A549 (cell line): ENCODE results near the gene LSM14B. TPM values are rescaled to one million over a fixed set of nuclear protein-coding genes. Genes with fewer than 3 reads are reported as not detected.

Source experiments
- ATAC-seq, 2 experiments: fragments of 200-7000 bp in 1 of 2; fragments of >200 bp in 1 of 2; cut with Nextera tagmentation in 1 of 2; cut with Tn5 transposase in 1 of 2; 3 replicates each; pipeline versions ENCODE4 v1.8.0 to v1.9.1; 2018 to 2020; ENCODE audit warnings: mild to moderate bottlenecking in 1 of 2, moderate library complexity in 1 of 2
- CTCF ChIA-PET: fragments of 300-600 bp; sonication (Branson Sonifier 250); formaldehyde crosslinking; extraction: SDS; loops from one replicate; lab custom pipeline; 2021; ENCODE audit warnings: antibody characterized with exemption, inconsistent platforms; lab: Yijun Ruan, JAX
- POLR2A ChIA-PET: fragments of 350-600 bp; formaldehyde crosslinking; extraction: SDS; loops from one replicate; lab custom pipeline; 2021; ENCODE audit warnings: antibody characterized with exemption, inconsistent platforms; lab: Yijun Ruan, JAX
- DNase-seq, 2 experiments: peaks; one replicate each; pipeline versions ENCODE4 v3.0.0 to v3.0.0-alpha.2; 2011 to 2016; ENCODE audit warnings: low read depth in 1 of 2, low spot score in 1 of 2
- FAIRE-seq: peaks from 2 replicates; lab custom pipeline; 2011; peaks lifted over from hg19 to GRCh38; lab: Jason Lieb, UNC
- H3K27ac ChIP-seq, 2 experiments: fragments of >200 bp; sonication (Bioruptor Twin); formaldehyde crosslinking; 3 replicates each; pipeline ENCODE4 v1.5.1; 2016 to 2017
- H3K4me1 ChIP-seq: fragments of >200 bp; sonication (Bioruptor Twin); formaldehyde crosslinking; 3 replicates; pipeline ENCODE4 v1.6.1; 2016
- H3K4me2 ChIP-seq: fragments of >200 bp; sonication (Bioruptor Twin); formaldehyde crosslinking; 3 replicates; pipeline ENCODE4 v1.6.1; 2016
- H3K4me3 ChIP-seq: fragments of >200 bp; sonication (Bioruptor Twin); formaldehyde crosslinking; 3 replicates; pipeline ENCODE4 v1.5.1; 2016
- H3K9me3 ChIP-seq: fragments of >200 bp; sonication (Bioruptor Twin); formaldehyde crosslinking; 3 replicates; pipeline ENCODE4 v1.6.1; 2016
- CBX2 ChIP-seq: fragments of 200-600 bp; sonication (generic); IDR thresholded peaks from 2 replicates; pipeline ENCODE4 v1.6.1; 2016; ENCODE audit warnings: low read depth, mild to moderate bottlenecking, borderline replicate concordance
- CEBPB ChIP-seq, 2 experiments: fragments of >200 bp in 1 of 2; sonication (Bioruptor Twin) in 1 of 2; formaldehyde crosslinking in 1 of 2; IDR thresholded peaks; 2 replicates each; pipeline ENCODE4 v1.6.1; 2012 to 2016
- CHD2 ChIP-seq: fragments of 150-350 bp; IDR thresholded peaks from 2 replicates; pipeline ENCODE4 v1.6.1; 2014; ENCODE audit warnings: low read length; ENCODE audit not compliant: partially characterized antibody
- E2F6 ChIP-seq: IDR thresholded peaks from 2 replicates; pipeline ENCODE4 v1.6.1; 2012; ENCODE audit warnings: low read depth, borderline replicate concordance
- FOSB ChIP-seq: fragments of 250-450 bp; sonication (Bioruptor Pico); IDR thresholded peaks from 2 replicates; pipeline ENCODE4 v1.5.0; 2020; ENCODE audit warnings: mild to moderate bottlenecking, moderate library complexity
- GATA3 ChIP-seq: IDR thresholded peaks from 2 replicates; pipeline ENCODE4 v1.6.1; 2012; ENCODE audit warnings: borderline replicate concordance
- HEYL ChIP-seq: fragments of 250-450 bp; sonication (Bioruptor Pico); IDR thresholded peaks from 2 replicates; pipeline ENCODE4 v1.8.0; 2021; ENCODE audit warnings: mild to moderate bottlenecking, moderate library complexity
- HOXA7 ChIP-seq: fragments of 250-450 bp; sonication (Bioruptor Pico); IDR thresholded peaks from 2 replicates; pipeline ENCODE4 v1.5.0; 2020; ENCODE audit warnings: mild to moderate bottlenecking, moderate library complexity
- HOXB5 ChIP-seq: fragments of 250-450 bp; sonication (Bioruptor Pico); IDR thresholded peaks from 2 replicates; pipeline ENCODE4 v1.5.0; 2020; ENCODE audit warnings: mild to moderate bottlenecking, moderate library complexity
- MYC ChIP-seq: IDR thresholded peaks from 2 replicates; pipeline ENCODE4 v1.6.1; 2012; ENCODE audit warnings: mild to moderate bottlenecking, inconsistent platforms, low read length, improper control_type of control experiment, borderline replicate concordance
- NFE2L2 ChIP-seq: fragments of 150-350 bp; conservative IDR thresholded peaks from 2 replicates; pipeline ENCODE4 v1.6.1; 2014; ENCODE audit warnings: low read length
- PBX3 ChIP-seq: IDR thresholded peaks from 2 replicates; pipeline ENCODE4 v1.6.1; 2012
- POLR2A ChIP-seq: IDR thresholded peaks from 2 replicates; pipeline ENCODE4 v1.6.1; 2012; ENCODE audit warnings: mild to moderate bottlenecking, low read length
- POLR2AphosphoS2 ChIP-seq: conservative IDR thresholded peaks from 2 replicates; pipeline ENCODE4 v1.6.1; 2012; ENCODE audit warnings: low read length, improper control_type of control experiment, inconsistent platforms
- RAD21 ChIP-seq, 2 experiments: fragments of >200 bp in 1 of 2; sonication (Bioruptor Twin) in 1 of 2; formaldehyde crosslinking in 1 of 2; IDR thresholded peaks in 1 of 2; conservative IDR thresholded peaks in 1 of 2; 2 replicates in 1 of 2; 3 replicates in 1 of 2; pipeline ENCODE4 v1.6.1; 2012 to 2018; ENCODE audit warnings: inconsistent platforms in 1 of 2
- RNF2 ChIP-seq: fragments of 200-600 bp; sonication (generic); IDR thresholded peaks from 2 replicates; pipeline ENCODE4 v1.6.1; 2016; ENCODE audit warnings: low read depth, mild to moderate bottlenecking, antibody characterized with exemption, moderate library complexity, borderline replicate concordance
- TFCP2L1 ChIP-seq: fragments of 250-450 bp; sonication (Bioruptor Pico); IDR thresholded peaks from 2 replicates; pipeline ENCODE4 v1.5.0; 2021; ENCODE audit warnings: mild to moderate bottlenecking
- ZFP36 ChIP-seq: fragments of 450-650 bp; IDR thresholded peaks from 2 replicates; pipeline ENCODE4 v1.6.1; 2014; ENCODE audit warnings: borderline replicate concordance; ENCODE audit not compliant: partially characterized antibody
- ZNF302 ChIP-seq: fragments of 250-450 bp; sonication (Bioruptor Pico); IDR thresholded peaks from 2 replicates; pipeline ENCODE4 v1.9.0; 2021; ENCODE audit warnings: inconsistent platforms, mild to moderate bottlenecking, moderate library complexity
- WGBS: methylation state at CpG from one replicate; pipeline ENCODE4 v1.1.6; 2017; ENCODE audit errors: missing lambda C conversion rate; 5-methylcytosine and 5-hydroxymethylcytosine counted together
- polyA plus RNA-seq, 4 experiments: library from polyadenylated mRNA; depleted of rRNA in 3 of 4; stranded (reverse); fragments of >200 nt; fragmentation: RNase III in 1 of 4; extraction: RNeasy Plus Mini Kit Qiagen cat#74134 plus additional on column Dnase treatment in 1 of 4; gene quantifications; 2 replicates in 3 of 4; 3 replicates in 1 of 4; pipeline ENCODE4 v1.2.3, GENCODE V29; 2011 to 2017
- TF ChIP-seq, protein P1 (sequence below): fragments of 250-450 bp; sonication (Bioruptor Pico); IDR thresholded peaks from 2 replicates; pipeline ENCODE4 v1.5.0; 2021; ENCODE audit warnings: mild to moderate bottlenecking, moderate library complexity, borderline replicate concordance
- TF ChIP-seq, protein P2 (sequence below): IDR thresholded peaks from 2 replicates; pipeline ENCODE4 v1.6.1; 2012
- TF ChIP-seq, protein P3 (sequence below): fragments of >200 bp; sonication (Bioruptor Twin); formaldehyde crosslinking; IDR thresholded peaks from 2 replicates; pipeline ENCODE4 v1.6.1; 2016
- TF ChIP-seq, protein P4 (sequence below): fragments of >200 bp; sonication (Bioruptor Twin); formaldehyde crosslinking; IDR thresholded peaks from 3 replicates; pipeline ENCODE4 v1.6.1; 2016

LSM14B gene
- polyA plus RNA-seq, 2 of the 4 experiments (the other 2 are of a cell fraction), result 22.7 to 28.1 TPM

- 95% methylated on average over 41 of the region's 41 CpGs for WGBS
- H3K9me3 ChIP-seq, result no peaks in the 10 kb centered on the region
- no peak for TF ChIP-seq PBX3
- no peak for TF ChIP-seq RAD21 (conservative IDR thresholded peaks at IDR 0.05 in 1 of 2, IDR thresholded peaks at IDR 0.05 in 1 of 2)
- TF ChIP-seq ZNF302 (CRISPR knock-in tag), result no peak
- TF ChIP-seq RNF2, result no peak
- TF ChIP-seq ZFP36, result no peak
- TF ChIP-seq TFCP2L1 (CRISPR knock-in tag), result no peak
- TF ChIP-seq, protein P1, sequence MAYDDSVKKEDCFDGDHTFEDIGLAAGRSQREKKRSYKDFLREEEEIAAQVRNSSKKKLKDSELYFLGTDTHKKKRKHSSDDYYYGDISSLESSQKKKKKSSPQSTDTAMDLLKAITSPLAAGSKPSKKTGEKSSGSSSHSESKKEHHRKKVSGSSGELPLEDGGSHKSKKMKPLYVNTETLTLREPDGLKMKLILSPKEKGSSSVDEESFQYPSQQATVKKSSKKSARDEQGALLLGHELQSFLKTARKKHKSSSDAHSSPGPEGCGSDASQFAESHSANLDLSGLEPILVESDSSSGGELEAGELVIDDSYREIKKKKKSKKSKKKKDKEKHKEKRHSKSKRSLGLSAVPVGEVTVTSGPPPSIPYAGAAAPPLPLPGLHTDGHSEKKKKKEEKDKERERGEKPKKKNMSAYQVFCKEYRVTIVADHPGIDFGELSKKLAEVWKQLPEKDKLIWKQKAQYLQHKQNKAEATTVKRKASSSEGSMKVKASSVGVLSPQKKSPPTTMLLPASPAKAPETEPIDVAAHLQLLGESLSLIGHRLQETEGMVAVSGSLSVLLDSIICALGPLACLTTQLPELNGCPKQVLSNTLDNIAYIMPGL (CRISPR knock-in tag), result no peak
- TF ChIP-seq E2F6, result no peak
- no peak for TF ChIP-seq HEYL (CRISPR knock-in tag)
- no peak for TF ChIP-seq HOXA7 (CRISPR knock-in tag)
- no peak for TF ChIP-seq NFE2L2
- no peak for TF ChIP-seq POLR2AphosphoS2
- TF ChIP-seq GATA3, result no peak
- TF ChIP-seq, protein P2, sequence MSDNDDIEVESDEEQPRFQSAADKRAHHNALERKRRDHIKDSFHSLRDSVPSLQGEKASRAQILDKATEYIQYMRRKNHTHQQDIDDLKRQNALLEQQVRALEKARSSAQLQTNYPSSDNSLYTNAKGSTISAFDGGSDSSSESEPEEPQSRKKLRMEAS, result no peak
- TF ChIP-seq, all 56 proteins: peak for 0
- FAIRE-seq, result no peak
- POLR2A ChIA-PET, result no interaction called here
- no peak overlapping the region for H3K27ac ChIP-seq
- no peak overlapping the region for H3K4me3 ChIP-seq
- no peaks in the 10 kb centered on the region for H3K4me1 ChIP-seq
- H3K4me2 ChIP-seq, result no peak overlapping the region
- DNase-seq, result no peak
- CTCF ChIA-PET, result interaction anchor here (0.9 to 1.5 kb wide), 2 partner anchors 9 kb away, joined by 3 to 4 read pairs; no protein-coding TSS in a partner anchor
- ATAC-seq, result no peak
Measured at GRCh38 chr20:62164879-62165761, 42.8 kb downstream of the LSM14B start.

DNA sequence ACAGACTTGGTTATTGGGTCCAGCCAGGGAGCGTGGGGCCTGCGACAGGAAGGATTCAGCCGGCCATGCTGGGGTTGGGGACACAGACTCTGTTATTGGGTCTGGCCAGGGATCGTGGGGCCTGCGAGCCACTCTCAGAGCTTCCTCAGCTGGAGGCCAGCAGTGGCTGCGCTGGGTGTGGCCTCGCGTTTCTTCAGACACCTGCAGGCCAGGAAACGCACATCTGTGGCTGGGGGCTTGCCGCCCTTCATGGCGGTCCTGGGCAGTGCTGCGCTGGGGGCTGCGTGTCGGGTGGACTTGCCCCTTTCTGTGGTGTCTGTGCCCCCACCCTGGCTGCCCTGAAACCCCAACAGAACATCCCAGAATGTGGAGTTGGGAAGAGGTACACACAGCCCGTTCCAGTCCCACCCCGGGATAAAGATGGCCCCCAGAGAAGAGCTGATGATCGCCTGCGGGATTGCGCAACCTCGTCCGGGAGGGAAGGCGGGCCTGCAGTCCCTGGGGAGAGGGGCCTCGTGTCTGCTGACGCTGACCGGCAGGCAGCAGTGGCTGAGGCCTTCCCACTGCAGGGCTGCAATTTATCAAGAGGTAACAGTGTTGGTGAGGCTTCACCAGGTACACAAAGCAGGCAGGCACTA lies 43.6 kb downstream of the LSM14B start:
- WGBS, result 94% methylated on average over 16 of the region's 25 CpGs
- ChIA-PET CTCF (interaction anchor here (0.6 to 1.5 kb wide), 3 partner anchors 9 to 250 kb away, joined by 3 to 4 read pairs (median 4); no protein-coding TSS in a partner anchor), POLR2A (no interaction called here)
- FAIRE-seq (no peak), ATAC-seq (no peak), DNase-seq (no peak)
- Histone ChIP-seq H3K4me3 (no peak overlapping the region), H3K4me2 (no peak overlapping the region), H3K27ac (no peak overlapping the region), H3K4me1 (no peaks in the 10 kb centered on the region), H3K9me3 (no peaks in the 10 kb centered on the region)
- peak; percentile 80 to 90; a peak in 3 of 4 replicates for TF ChIP-seq CEBPB (IDR thresholded peaks at IDR 0.05)
- TF ChIP-seq CBX2, result no peak

GRCh38 chr20:62167474-62167873 lies 45.2 kb downstream of the LSM14B start:
- WGBS, result 81% methylated on average over 6 of the region's 6 CpGs
- FAIRE-seq, result no peak
- Histone ChIP-seq H3K27ac (no peak overlapping the region), H3K4me2 (no peak overlapping the region), H3K9me3 (no peaks in the 10 kb centered on the region), H3K4me3 (no peak overlapping the region), H3K4me1 (no peaks in the 10 kb centered on the region)
- no peak for ATAC-seq
- ChIA-PET POLR2A (no interaction called here), CTCF (interaction anchor here (0.6 to 1.2 kb wide), 4 partner anchors 11 to 158 kb away, joined by 3 to 4 read pairs (median 4); no protein-coding TSS in a partner anchor)
- DNase-seq, result no peak
- TF ChIP-seq HOXA7 (CRISPR knock-in tag) (no peak), ZFP36 (no peak), RNF2 (no peak), PBX3 (no peak), CHD2 (no peak), FOSB (no peak), POLR2A (no peak), POLR2AphosphoS2 (no peak), HOXB5 (CRISPR knock-in tag) (no peak), MYC (no peak), E2F6 (no peak)
- TF ChIP-seq, protein P3, sequence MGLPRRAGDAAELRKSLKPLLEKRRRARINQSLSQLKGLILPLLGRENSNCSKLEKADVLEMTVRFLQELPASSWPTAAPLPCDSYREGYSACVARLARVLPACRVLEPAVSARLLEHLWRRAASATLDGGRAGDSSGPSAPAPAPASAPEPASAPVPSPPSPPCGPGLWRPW, result no peak
- TF ChIP-seq, protein P4, sequence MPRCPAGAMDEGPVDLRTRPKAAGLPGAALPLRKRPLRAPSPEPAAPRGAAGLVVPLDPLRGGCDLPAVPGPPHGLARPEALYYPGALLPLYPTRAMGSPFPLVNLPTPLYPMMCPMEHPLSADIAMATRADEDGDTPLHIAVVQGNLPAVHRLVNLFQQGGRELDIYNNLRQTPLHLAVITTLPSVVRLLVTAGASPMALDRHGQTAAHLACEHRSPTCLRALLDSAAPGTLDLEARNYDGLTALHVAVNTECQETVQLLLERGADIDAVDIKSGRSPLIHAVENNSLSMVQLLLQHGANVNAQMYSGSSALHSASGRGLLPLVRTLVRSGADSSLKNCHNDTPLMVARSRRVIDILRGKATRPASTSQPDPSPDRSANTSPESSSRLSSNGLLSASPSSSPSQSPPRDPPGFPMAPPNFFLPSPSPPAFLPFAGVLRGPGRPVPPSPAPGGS, result no peak
